CD8-positive, alpha-beta memory T cell (primary cell): ENCODE data around the gene DPM2. TPM values are rescaled to one million over a fixed set of nuclear protein-coding genes. Genes with fewer than 3 reads are reported as not detected.

Experiments used
- CTCF ChIA-PET: fragments of 350-600 bp; sonication (Branson Sonifier 250); formaldehyde crosslinking; loops from one replicate; lab custom pipeline; 2021; ENCODE audit warnings: antibody characterized with exemption; lab: Charles Lee
- POLR2A ChIA-PET: fragments of 350-600 bp; sonication (Branson Sonifier 250); formaldehyde crosslinking; loops from one replicate; lab custom pipeline; 2021; ENCODE audit warnings: antibody characterized with exemption; lab: Charles Lee
- DNase-seq, 5 donors: peaks; one replicate each; pipeline versions ENCODE4 v3.0.0 to v3.0.0-alpha.2; 2020 to 2022; ENCODE audit warnings: mixed read lengths in 1 of 5
- H3K27ac ChIP-seq: one replicate; pipeline ENCODE4 v1.7.0; 2013; ENCODE audit warnings: low read depth, mild to moderate bottlenecking, low read length, moderate library complexity
- H3K27me3 ChIP-seq: 2 replicates; pipeline ENCODE4 v1.7.0; 2013; ENCODE audit warnings: low read length, mild to moderate bottlenecking; ENCODE audit not compliant: insufficient read depth, poor library complexity, severe bottlenecking
- H3K36me3 ChIP-seq: 2 replicates; pipeline ENCODE4 v1.7.0; 2013; ENCODE audit warnings: mild to moderate bottlenecking, low read length, moderate library complexity; ENCODE audit not compliant: insufficient read depth
- H3K4me1 ChIP-seq: 2 replicates; pipeline ENCODE4 v1.7.0; 2013; ENCODE audit warnings: mild to moderate bottlenecking, low read length, moderate library complexity; ENCODE audit not compliant: insufficient read depth
- H3K4me3 ChIP-seq: 2 replicates; pipeline ENCODE4 v1.7.0; 2013; ENCODE audit warnings: mild to moderate bottlenecking, low read length
- H3K9me3 ChIP-seq: 2 replicates; pipeline ENCODE4 v1.7.0; 2013; ENCODE audit warnings: mild to moderate bottlenecking, low read length
- H3K27ac Mint-ChIP-seq, 8 donors: one replicate each; pipeline ENCODE4 v1.8.0; 2020 to 2021; ENCODE audit warnings: mixed read lengths in 8 of 8, mild to moderate bottlenecking in 6 of 8, inconsistent platforms in 3 of 8, moderate library complexity in 3 of 8
- H3K27me3 Mint-ChIP-seq, 2 donors: one replicate each; pipeline ENCODE4 v1.8.0; 2020 to 2021; ENCODE audit warnings: mixed read lengths in 2 of 2, mild to moderate bottlenecking in 1 of 2, moderate library complexity in 1 of 2
- H3K36me3 Mint-ChIP-seq, 3 donors: one replicate each; pipeline ENCODE4 v1.8.0; 2020 to 2021; ENCODE audit warnings: mixed read lengths in 3 of 3, inconsistent platforms in 1 of 3, mild to moderate bottlenecking in 1 of 3
- H3K4me1 Mint-ChIP-seq, 3 donors: one replicate each; pipeline ENCODE4 v1.8.0; 2020 to 2021; ENCODE audit warnings: mixed read lengths in 3 of 3, inconsistent platforms in 1 of 3, mild to moderate bottlenecking in 1 of 3
- H3K4me3 Mint-ChIP-seq, 7 donors: one replicate each; pipeline ENCODE4 v1.8.0; 2020 to 2021; ENCODE audit warnings: mixed read lengths in 7 of 7, mild to moderate bottlenecking in 6 of 7, moderate library complexity in 4 of 7, inconsistent platforms in 2 of 7
- H3K9me3 Mint-ChIP-seq, 5 donors: one replicate each; pipeline ENCODE4 v1.8.0; 2020 to 2022; ENCODE audit warnings: mixed read lengths in 5 of 5, mild to moderate bottlenecking in 3 of 5, moderate library complexity in 2 of 5, inconsistent platforms in 1 of 5
- polyA plus RNA-seq: library from polyadenylated mRNA; unstranded; fragments of 300-500 nt; fragmentation: Illumina TruSeq; gene quantifications from one replicate; pipeline ENCODE4 v1.2.3, GENCODE V29; 2021
- total RNA-seq, 2 experiments: library from RNA; stranded (reverse); gene quantifications; one replicate each; pipeline ENCODE4 v1.2.3, GENCODE V29; 2021

The DPM2 gene
- total and polyA plus RNA-seq, 3 experiments from 2014 or later: 52.2 to 75.5 (median 73.8) TPM

GRCh38 chr9:127950513-127951289, 13.0 kb upstream of the DPM2 start:
- peaks cover 0 to 77% (median 5%) of the 10 kb centered on the region in 3 donors for H3K36me3 Mint-ChIP-seq
- POLR2A ChIA-PET: interaction anchor here (1.1 kb wide), 1 partner anchor 12 kb away, joined by 3 read pairs; no protein-coding TSS in a partner anchor

GRCh38 chr9:127949827-127950512, 12.3 kb upstream of the DPM2 start:
- peaks cover 67% of the 10 kb centered on the region for H3K4me1 ChIP-seq
- H3K4me3 Mint-ChIP-seq: no peak overlapping the region
- ChIA-PET POLR2A (interaction anchor here (0.7 to 1.1 kb wide), 3 partner anchors 13 to 153 kb away, joined by 3 to 8 read pairs (median 3); no protein-coding TSS in a partner anchor), CTCF (interaction anchor here (0.9 to 27.7 kb wide), 4 partner anchors 8 to 81 kb away, joined by 3 to 485 read pairs (median 4); no protein-coding TSS in a partner anchor)
- peaks cover 56% of the 10 kb centered on the region for H3K36me3 ChIP-seq
- peak in 1 of 5 donors; percentile 53 for DNase-seq
- no peaks in the 10 kb centered on the region for H3K27me3 ChIP-seq
- H3K36me3 Mint-ChIP-seq: peaks cover 0 to 81% (median 4%) of the 10 kb centered on the region in 3 donors
- H3K9me3 ChIP-seq: no peaks in the 10 kb centered on the region
- H3K27ac Mint-ChIP-seq: peak overlapping the region in 5 of 8 donors; percentile 42 to 90 (median 68)
- H3K9me3 Mint-ChIP-seq: no peaks in the 10 kb centered on the region
- H3K4me3 ChIP-seq: no peak overlapping the region
- H3K27me3 Mint-ChIP-seq: no peaks in the 10 kb centered on the region
- H3K27ac ChIP-seq: no peak overlapping the region
- H3K4me1 Mint-ChIP-seq: peaks cover 39 to 67% (median 43%) of the 10 kb centered on the region in 3 donors

More at GRCh38 chr9:127950513-127951289, 13.0 kb upstream of the DPM2 start:
- Histone ChIP-seq H3K36me3 (peaks cover 49% of the 10 kb centered on the region), H3K4me1 (peaks cover 75% of the 10 kb centered on the region), H3K4me3 (no peak overlapping the region), H3K9me3 (no peaks in the 10 kb centered on the region), H3K27ac (no peak overlapping the region), H3K27me3 (no peaks in the 10 kb centered on the region)
- peaks cover 45 to 73% (median 49%) of the 10 kb centered on the region in 3 donors for H3K4me1 Mint-ChIP-seq
- DNase-seq: no peak
- CTCF ChIA-PET: interaction anchor here (0.9 to 27.7 kb wide), 3 partner anchors 7 to 81 kb away, joined by 4 to 485 read pairs (median 63); no protein-coding TSS in a partner anchor
- H3K4me3 Mint-ChIP-seq: peak overlapping the region in 1 of 7 donors; percentile 35
- H3K9me3 Mint-ChIP-seq: no peaks in the 10 kb centered on the region
- H3K27me3 Mint-ChIP-seq: no peaks in the 10 kb centered on the region
- peak overlapping the region in 7 of 8 donors; percentile 9 to 90 (median 75) for H3K27ac Mint-ChIP-seq

- ChIA-PET POLR2A (interaction anchor here (0.6 kb wide), 1 partner anchor 49 kb away, joined by 7 read pairs; no protein-coding TSS in a partner anchor), CTCF (interaction anchor here (27.7 kb wide), 1 partner anchor 83 kb away, joined by 485 read pairs; no protein-coding TSS in a partner anchor)
- Mint-ChIP-seq H3K4me3 (no peak overlapping the region), H3K9me3 (no peaks in the 10 kb centered on the region), H3K36me3 (peaks cover 5 to 88% (median 13%) of the 10 kb centered on the region in 3 donors), H3K27me3 (no peaks in the 10 kb centered on the region), H3K27ac (peak overlapping the region in 6 of 8 donors; percentile 18 to 76 (median 56)), H3K4me1 (peaks cover 29 to 63% (median 36%) of the 10 kb centered on the region in 3 donors)
- peaks cover 60% of the 10 kb centered on the region for H3K4me1 ChIP-seq
- H3K27me3 ChIP-seq: no peaks in the 10 kb centered on the region
- H3K36me3 ChIP-seq: peaks cover 74% of the 10 kb centered on the region
- no peak overlapping the region for H3K27ac ChIP-seq
- no peak overlapping the region for H3K4me3 ChIP-seq
- no peaks in the 10 kb centered on the region for H3K9me3 ChIP-seq
- DNase-seq: no peak
These were observed 10.4 kb upstream of the DPM2 start for GRCh38 chr9:127947841-127948710.

GRCh38 chr9:127946728-127947127, 9.1 kb upstream of the DPM2 start:
- peaks cover 8 to 91% (median 14%) of the 10 kb centered on the region in 3 donors for H3K36me3 Mint-ChIP-seq
- Histone ChIP-seq H3K27ac (no peak overlapping the region), H3K36me3 (peaks cover 81% of the 10 kb centered on the region), H3K9me3 (no peaks in the 10 kb centered on the region), H3K4me1 (peaks cover 55% of the 10 kb centered on the region), H3K27me3 (no peaks in the 10 kb centered on the region), H3K4me3 (no peak overlapping the region)
- ChIA-PET CTCF (interaction anchor here (1.0 to 27.7 kb wide), 2 partner anchors 50 to 84 kb away, joined by 3 to 485 read pairs; no protein-coding TSS in a partner anchor), POLR2A (no interaction called here)
- no peaks in the 10 kb centered on the region for H3K27me3 Mint-ChIP-seq
- H3K27ac Mint-ChIP-seq: peak overlapping the region in 3 of 8 donors; percentile 24 to 63 (median 55)
- DNase-seq: no peak
- H3K9me3 Mint-ChIP-seq: no peaks in the 10 kb centered on the region
- H3K4me1 Mint-ChIP-seq: peaks cover 27 to 59% (median 35%) of the 10 kb centered on the region in 3 donors
- H3K4me3 Mint-ChIP-seq: no peak overlapping the region

- Mint-ChIP-seq H3K27me3 (no peaks in the 10 kb centered on the region), H3K9me3 (no peaks in the 10 kb centered on the region), H3K4me3 (peak overlapping the region in 1 of 7 donors; percentile 46), H3K4me1 (peaks cover 23 to 54% (median 31%) of the 10 kb centered on the region in 3 donors), H3K27ac (peak overlapping the region in 2 of 8 donors; percentile 24 to 38), H3K36me3 (peaks cover 8 to 95% (median 14%) of the 10 kb centered on the region in 3 donors)
- no peak overlapping the region for H3K27ac ChIP-seq
- peaks cover 79% of the 10 kb centered on the region for H3K36me3 ChIP-seq
- POLR2A ChIA-PET: no interaction called here
- CTCF ChIA-PET: interaction anchor here (0.8 to 27.7 kb wide), 4 partner anchors 9 to 106 kb away, joined by 3 to 485 read pairs (median 3); no protein-coding TSS in a partner anchor
- peaks cover 50% of the 10 kb centered on the region for H3K4me1 ChIP-seq
- H3K9me3 ChIP-seq: no peaks in the 10 kb centered on the region
- DNase-seq: no peak
- no peak overlapping the region for H3K4me3 ChIP-seq
- no peaks in the 10 kb centered on the region for H3K27me3 ChIP-seq
These were observed 8.3 kb upstream of the DPM2 start for GRCh38 chr9:127945942-127946341.

- POLR2A ChIA-PET: no interaction called here
- H3K27ac Mint-ChIP-seq: peak overlapping the region in 2 of 8 donors; percentile 26 to 47
These were observed 7.7 kb upstream of the DPM2 start for GRCh38 chr9:127945338-127945737.

More at GRCh38 chr9:127945338-127945737, 7.7 kb upstream of the DPM2 start:
- H3K4me3 ChIP-seq: no peak overlapping the region
- H3K4me1 Mint-ChIP-seq: peaks cover 18 to 48% (median 26%) of the 10 kb centered on the region in 3 donors
- peaks cover 80% of the 10 kb centered on the region for H3K36me3 ChIP-seq
- peaks cover 8 to 95% (median 18%) of the 10 kb centered on the region in 3 donors for H3K36me3 Mint-ChIP-seq
- CTCF ChIA-PET: interaction anchor here (1.4 to 27.7 kb wide), 3 partner anchors 8 to 107 kb away, joined by 3 to 485 read pairs (median 63); no protein-coding TSS in a partner anchor
- no peak overlapping the region for H3K4me3 Mint-ChIP-seq
- H3K9me3 Mint-ChIP-seq: no peaks in the 10 kb centered on the region
- H3K27me3 Mint-ChIP-seq: no peaks in the 10 kb centered on the region
- no peak overlapping the region for H3K27ac ChIP-seq
- peaks cover 44% of the 10 kb centered on the region for H3K4me1 ChIP-seq
- DNase-seq: no peak
- no peaks in the 10 kb centered on the region for H3K27me3 ChIP-seq
- no peaks in the 10 kb centered on the region for H3K9me3 ChIP-seq
